IMR-90 (cell line): Measurements from ENCODE around the gene PODXL. TPM values are rescaled to one million over a fixed set of nuclear protein-coding genes. Genes with fewer than 3 reads are reported as not detected.

Experiments
- ATAC-seq: fragments of 200-7000 bp; cut with Tn5 transposase; 2 replicates; pipeline ENCODE4 v1.9.1; 2020; ENCODE audit warnings: low read depth, mild to moderate bottlenecking, moderate library complexity
- BruUV-seq: library from RNA; stranded (reverse); fragments of 400-500 nt; replicated peaks from 2 replicates; lab custom pipeline; 2021; lab: Mats Ljungman, UMichigan
- CTCF ChIA-PET: fragments of 300-600 bp; formaldehyde crosslinking; extraction: SDS; loops from one replicate; lab custom pipeline; 2021; ENCODE audit warnings: antibody characterized with exemption; lab: Yijun Ruan, JAX
- POLR2A ChIA-PET: fragments of 300-600 bp; sonication (Branson Sonifier 250); formaldehyde crosslinking; loops from one replicate; lab custom pipeline; 2022; ENCODE audit warnings: antibody characterized with exemption; ENCODE audit not compliant: unreplicated experiment; lab: Charles Lee
- DNase-seq: peaks from one replicate; pipeline ENCODE4 v3.0.0; 2013
- H2AFZ ChIP-seq: replicated peaks from 2 replicates; pipeline ENCODE3; 2013; ENCODE audit warnings: low read length, mild to moderate bottlenecking; ENCODE audit not compliant: poor library complexity
- H2AK5ac ChIP-seq: 2 replicates; pipeline ENCODE4 v1.6.1; 2013; ENCODE audit warnings: low read depth, low read length, inconsistent platforms
- H2AK9ac ChIP-seq: replicated peaks from 2 replicates; pipeline ENCODE3; 2013; ENCODE audit warnings: mild to moderate bottlenecking, low read depth, low read length, moderate library complexity; ENCODE audit not compliant: poor library complexity
- H2BK120ac ChIP-seq: 2 replicates; pipeline ENCODE4 v1.6.1; 2013; ENCODE audit warnings: low read depth, low read length, inconsistent platforms
- H2BK15ac ChIP-seq: 3 replicates; pipeline ENCODE4 v1.6.1; 2013; ENCODE audit warnings: low read depth, low read length, inconsistent platforms
- H2BK20ac ChIP-seq: 2 replicates; pipeline ENCODE4 v1.6.1; 2013; ENCODE audit warnings: low read depth, mild to moderate bottlenecking, inconsistent platforms, low read length, moderate library complexity
- H2BK5ac ChIP-seq: 2 replicates; pipeline ENCODE4 v1.6.1; 2013; ENCODE audit warnings: mild to moderate bottlenecking, low read depth, low read length, inconsistent platforms; ENCODE audit not compliant: poor library complexity, severe bottlenecking
- H3K14ac ChIP-seq: replicated peaks from 2 replicates; pipeline ENCODE4 v1.6.1; 2013; ENCODE audit warnings: low read depth, low read length, inconsistent platforms
- H3K18ac ChIP-seq: 2 replicates; pipeline ENCODE4 v1.6.1; 2013; ENCODE audit warnings: low read depth, low read length, control low read depth
- H3K23ac ChIP-seq: 2 replicates; pipeline ENCODE4 v1.6.1; 2013; ENCODE audit warnings: low read depth, low read length, inconsistent platforms
- H3K27ac ChIP-seq: 2 replicates; pipeline ENCODE4 v1.5.1; 2013; ENCODE audit warnings: mild to moderate bottlenecking, control low read depth, low read length; ENCODE audit not compliant: insufficient read depth
- H3K27me3 ChIP-seq: 2 replicates; pipeline ENCODE4 v1.6.1; 2013; ENCODE audit warnings: low read length; ENCODE audit not compliant: control insufficient read depth, insufficient read depth
- H3K36me3 ChIP-seq: 2 replicates; pipeline ENCODE4 v1.6.1; 2013; ENCODE audit warnings: low read length, mixed read lengths; ENCODE audit not compliant: control insufficient read depth, insufficient read depth
- H3K4ac ChIP-seq: 2 replicates; pipeline ENCODE4 v1.6.1; 2013; ENCODE audit warnings: low read depth, low read length, inconsistent platforms
- H3K4me1 ChIP-seq: 2 replicates; pipeline ENCODE4 v1.6.1; 2013; ENCODE audit warnings: low read length, mixed read lengths; ENCODE audit not compliant: control insufficient read depth, insufficient read depth
- H3K4me2 ChIP-seq: 2 replicates; pipeline ENCODE4 v1.6.1; 2013; ENCODE audit warnings: low read depth, mild to moderate bottlenecking, control low read depth, low read length, moderate library complexity
- H3K4me3 ChIP-seq: 2 replicates; pipeline ENCODE4 v1.5.1; 2013; ENCODE audit warnings: low read depth, mild to moderate bottlenecking, control low read depth, low read length, moderate library complexity; ENCODE audit not compliant: insufficient read depth
- H3K56ac ChIP-seq: 2 replicates; pipeline ENCODE4 v1.6.1; 2013; ENCODE audit warnings: low read length, inconsistent platforms; ENCODE audit not compliant: insufficient read depth; ENCODE audit errors: extremely low read depth
- H3K79me1 ChIP-seq, 2 experiments: 2 replicates each; pipeline ENCODE4 v1.6.1; 2013; ENCODE audit warnings: low read length in 2 of 2, inconsistent platforms in 1 of 2, low read depth in 1 of 2
- H3K9ac ChIP-seq: 2 replicates; pipeline ENCODE4 v1.6.1; 2013; ENCODE audit warnings: low read depth, low read length, control low read depth
- H3K9me1 ChIP-seq: 2 replicates; pipeline ENCODE4 v1.6.1; 2013; ENCODE audit warnings: low read length, inconsistent platforms; ENCODE audit not compliant: insufficient read depth
- H3K9me3 ChIP-seq: 2 replicates; pipeline ENCODE4 v1.6.1; 2013; ENCODE audit warnings: low read length; ENCODE audit not compliant: control insufficient read depth, insufficient read depth
- H4K20me1 ChIP-seq: 2 replicates; pipeline ENCODE4 v1.6.1; 2013; ENCODE audit warnings: low read length, inconsistent platforms; ENCODE audit not compliant: insufficient read depth
- H4K5ac ChIP-seq: 2 replicates; pipeline ENCODE4 v1.6.1; 2013; ENCODE audit warnings: mild to moderate bottlenecking, low read depth, low read length, control low read depth
- H4K8ac ChIP-seq, 2 experiments: 2 replicates each; pipeline ENCODE4 v1.6.1; 2013; ENCODE audit warnings: low read depth in 2 of 2, low read length in 2 of 2, control low read depth in 1 of 2, inconsistent platforms in 1 of 2
- H4K91ac ChIP-seq: 2 replicates; pipeline ENCODE4 v1.6.1; 2013; ENCODE audit warnings: low read depth, low read length, inconsistent platforms; ENCODE audit not compliant: insufficient read depth
- BHLHE40 ChIP-seq: fragments of 150-350 bp; IDR thresholded peaks from 2 replicates; pipeline ENCODE4 v1.6.1; 2016; ENCODE audit warnings: mild to moderate bottlenecking, low read depth, low read length
- ELK1 ChIP-seq: fragments of 150-350 bp; IDR thresholded peaks from 2 replicates; pipeline ENCODE4 v1.6.1; 2016; ENCODE audit warnings: low read depth, mild to moderate bottlenecking, low read length, moderate library complexity, borderline replicate concordance
- MAFK ChIP-seq: IDR thresholded peaks from 2 replicates; pipeline ENCODE4 v1.6.1; 2012; ENCODE audit warnings: low read depth, low read length, improper control_type of control experiment
- MAZ ChIP-seq: IDR thresholded peaks from 2 replicates; pipeline ENCODE4 v1.6.1; 2012; ENCODE audit warnings: low read depth, mild to moderate bottlenecking, low read length, improper control_type of control experiment, moderate library complexity, borderline replicate concordance
- MXI1 ChIP-seq: IDR thresholded peaks from 2 replicates; pipeline ENCODE4 v1.6.1; 2012; ENCODE audit warnings: low read depth, mild to moderate bottlenecking, low read length, moderate library complexity, borderline replicate concordance
- POLR2A ChIP-seq: IDR thresholded peaks from 2 replicates; pipeline ENCODE4 v1.6.1; 2012; ENCODE audit warnings: mild to moderate bottlenecking, low read depth, low read length
- RAD21 ChIP-seq: IDR thresholded peaks from 2 replicates; pipeline ENCODE4 v1.6.1; 2012; ENCODE audit warnings: low read length, improper control_type of control experiment
- RCOR1 ChIP-seq: IDR thresholded peaks from 2 replicates; pipeline ENCODE4 v1.6.1; 2012; ENCODE audit warnings: mild to moderate bottlenecking, low read length, improper control_type of control experiment; ENCODE audit not compliant: insufficient replicate concordance
- USF2 ChIP-seq: fragments of 150-350 bp; IDR thresholded peaks from 2 replicates; pipeline ENCODE4 v1.6.1; 2017; ENCODE audit warnings: mild to moderate bottlenecking, antibody characterized with exemption, low read length, low read depth
- WGBS, 2 experiments: methylation state at CpG; one replicate each; pipeline versions ENCODE4 v1.1.5 to v1.1.7; 2013; ENCODE audit warnings: missing lambda C conversion rate in 2 of 2; ENCODE audit not compliant: insufficient read length in 1 of 2; ENCODE audit errors: extremely low coverage in 2 of 2; 5-methylcytosine and 5-hydroxymethylcytosine counted together
- dilution Hi-C: fragments of 300-500 bp; cut with HindIII; formaldehyde crosslinking; loops from one replicate; pipeline ENCODE4 v1.14.3; 2018; ENCODE audit warnings: low sequenced_read_pairs; ENCODE audit not compliant: unreplicated experiment
- in situ Hi-C: fragments of 300-500 bp; cut with MboI; formaldehyde crosslinking; loops from 3 replicates; pipeline ENCODE4 v1.14.3; 2019; ENCODE audit warnings: low sequenced_read_pairs, inconsistent platforms, mixed read lengths
- intact Hi-C: fragments of 100-400 bp; cut with micrococcal nuclease; formaldehyde crosslinking; loops from 2 replicates; pipeline ENCODE4 v1.10.0; 2022
- polyA plus RNA-seq, 3 experiments: library from polyadenylated mRNA; depleted of rRNA; stranded (reverse); fragments of >200 nt; gene quantifications; 2 replicates each; pipeline ENCODE4 v1.2.3, GENCODE V29; 2012; ENCODE audit warnings: low replicate concordance in 1 of 3
- total RNA-seq: library from RNA; depleted of rRNA; stranded (reverse); fragments of >200 nt; gene quantifications from 2 replicates; pipeline ENCODE4 v1.2.3, GENCODE V29; 2012

Gene PODXL
- total and polyA plus RNA-seq, 2 of the 4 experiments (the other 2 are of a cell fraction) = 1.3 to 3.8 TPM

GRCh38 chr7:131533151-131533559, 23.3 kb downstream of the PODXL start:
- in situ Hi-C loops = no loop called here

More at GRCh38 chr7:131533151-131533559, 23.3 kb downstream of the PODXL start:
- 79% methylated on average over 4 of the region's 9 CpGs; no CpG with 5 or more reads in 1 of the 2 experiments for WGBS, 2 experiments
- no peak for DNase-seq
- dilution Hi-C loops (no loop called here), intact Hi-C loops (no loop called here)
- peaks cover 4% of the 10 kb centered on the region; the same call in 1 of the 2 replicates for H3K9me1 ChIP-seq
- H3K4ac ChIP-seq = no peak overlapping the region
- CTCF ChIA-PET = no interaction called here
- H3K27me3 ChIP-seq = peaks cover 3% of the 10 kb centered on the region; the same call in 1 of the 2 replicates
- peak overlapping the region; percentile 51 for H2AFZ ChIP-seq
- H4K5ac ChIP-seq = no peak overlapping the region
- H2BK120ac ChIP-seq = no peak overlapping the region
- H2AK9ac ChIP-seq = no peak overlapping the region
- H2BK15ac ChIP-seq = no peak overlapping the region
- no peak overlapping the region for H2BK5ac ChIP-seq
- peaks cover 2% of the 10 kb centered on the region for H3K4me1 ChIP-seq
- H3K9me3 ChIP-seq = no peaks in the 10 kb centered on the region
- TF ChIP-seq BHLHE40 = no peak
- no peak for TF ChIP-seq ELK1
- TF ChIP-seq POLR2A = no peak
- TF ChIP-seq MAZ = no peak
- TF ChIP-seq MAFK = no peak
- TF ChIP-seq MXI1 = no peak
- TF ChIP-seq RCOR1 = no peak
- TF ChIP-seq RAD21 = no peak
- no peak for TF ChIP-seq USF2
- no peaks in the 10 kb centered on the region for H4K20me1 ChIP-seq
- POLR2A ChIA-PET = interaction anchor here (0.6 kb wide), 1 partner anchor 434 kb away, joined by 3 read pairs; no protein-coding TSS in a partner anchor
- H3K9ac ChIP-seq = no peak overlapping the region
- no peaks in the 10 kb centered on the region for H3K36me3 ChIP-seq
- H3K23ac ChIP-seq = no peak overlapping the region
- H3K4me2 ChIP-seq = no peak overlapping the region
- no peak overlapping the region for H2AK5ac ChIP-seq
- no peak for ATAC-seq
- no peak overlapping the region for H4K8ac ChIP-seq
- no peak overlapping the region for H3K14ac ChIP-seq
- no peak overlapping the region for H3K27ac ChIP-seq
- no TSS peak for BruUV-seq
- H4K91ac ChIP-seq = no peak overlapping the region
- H3K79me1 ChIP-seq = peaks cover 0 to 5% of the 10 kb centered on the region in 2 experiments; a peak in 2 of 4 replicates
- no peak overlapping the region for H3K4me3 ChIP-seq
- no peak overlapping the region for H3K56ac ChIP-seq
- H3K18ac ChIP-seq = no peak overlapping the region
- no peak overlapping the region for H2BK20ac ChIP-seq
